Esophagus muscularis mucosa (tissue), 4 donors: ENCODE data around the gene NAV2.

Source experiments
- CTCF ChIP-seq, 3 experiments: fragments of 200-600 bp in 2 of 3; fragments of 450-650 bp in 1 of 3; sonication (generic) in 2 of 3; IDR thresholded peaks; one replicate each; pipeline ENCODE4 v1.5.1; 2017 to 2019; ENCODE audit warnings: antibody characterized with exemption in 3 of 3, mild to moderate bottlenecking in 2 of 3, moderate library complexity in 1 of 3
- EP300 ChIP-seq: sonication (generic); formaldehyde crosslinking; IDR thresholded peaks from one replicate; pipeline ENCODE4 v1.6.1; 2017; ENCODE audit warnings: antibody characterized with exemption
- POLR2AphosphoS5 ChIP-seq, 2 donors: sonication (generic); formaldehyde crosslinking; IDR thresholded peaks; one replicate each; pipeline ENCODE4 v1.6.1; 2017; ENCODE audit warnings: antibody characterized with exemption in 2 of 2

DNA sequence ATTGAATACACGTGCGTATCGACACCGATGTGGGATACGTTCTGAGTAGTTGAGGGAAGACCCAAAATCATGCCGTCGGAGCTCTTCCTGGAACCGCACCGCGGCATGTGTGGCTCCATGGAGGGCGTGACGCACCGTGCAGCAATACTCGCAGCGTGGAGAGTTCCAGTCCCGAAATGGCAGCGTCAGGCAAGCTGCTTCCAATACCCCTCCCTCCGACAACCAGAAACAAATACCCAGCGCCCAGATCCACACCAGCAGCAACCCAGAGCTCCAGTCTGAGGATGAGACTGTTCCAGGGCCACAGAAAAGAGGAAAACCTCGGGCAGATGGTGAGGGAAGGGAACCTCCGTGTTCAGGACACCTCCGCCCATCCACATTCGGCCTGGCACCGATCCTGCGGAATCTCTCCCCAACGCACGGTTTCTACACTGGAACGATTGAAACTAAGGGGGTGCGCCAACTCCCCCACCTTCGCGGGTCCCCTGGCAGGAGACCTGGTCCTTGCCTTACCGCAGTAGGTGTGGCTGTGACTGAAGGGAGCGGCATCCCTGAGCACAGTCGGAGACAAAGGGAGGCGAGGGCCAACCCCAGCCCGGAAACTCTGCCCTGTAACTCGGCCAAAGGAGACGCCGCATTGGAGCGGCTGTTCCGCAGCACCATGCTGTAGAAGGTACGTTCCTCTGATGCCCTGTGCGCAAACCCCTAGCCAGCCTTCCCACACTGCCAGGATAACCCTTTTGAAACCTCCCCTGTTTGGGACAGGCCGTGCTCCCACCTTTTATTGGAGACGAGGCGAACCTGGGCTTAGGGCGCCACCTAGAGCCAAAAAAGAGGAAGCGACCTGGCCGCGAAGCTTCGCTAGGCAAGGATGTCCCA is 419.4 kb downstream of the NAV2 start:
- TF ChIP-seq CTCF (IDR thresholded peaks at IDR 0.05) (peak; percentile 86 to 92 (median 87)), EP300 (no peak), POLR2AphosphoS5 (IDR thresholded peaks at IDR 0.05) (peak in 1 of 2 donors; percentile 15)
